CD4-positive, alpha-beta memory T cell (primary cell): ENCODE results near the gene SLC44A1. TPM values are rescaled to one million over a fixed set of nuclear protein-coding genes. Genes with fewer than 3 reads are reported as not detected.
"Not testable (repeated sequence)": the region's sequence is repeated elsewhere in the genome, so short reads cannot be mapped to it uniquely, and the experiment has no call there.

Source experiments
- CTCF ChIA-PET: fragments of 350-600 bp; sonication (Branson Sonifier 250); formaldehyde crosslinking; loops from one replicate; lab custom pipeline; 2021; ENCODE audit warnings: inconsistent platforms; ENCODE audit not compliant: partially characterized antibody; lab: Charles Lee
- POLR2A ChIA-PET: fragments of 350-600 bp; sonication (Branson Sonifier 250); formaldehyde crosslinking; loops from one replicate; lab custom pipeline; 2021; ENCODE audit not compliant: partially characterized antibody; lab: Charles Lee
- DNase-seq, 5 donors: peaks; one replicate each; pipeline versions ENCODE4 v3.0.0 to v3.0.0-alpha.2; 2020 to 2022; ENCODE audit warnings: mixed read lengths in 1 of 5
- H3K27ac ChIP-seq: one replicate; pipeline ENCODE4 v1.7.0; 2013; ENCODE audit warnings: low read depth, low read length
- H3K27me3 ChIP-seq: 2 replicates; pipeline ENCODE4 v1.7.0; 2013; ENCODE audit warnings: mild to moderate bottlenecking, low read length, moderate library complexity; ENCODE audit not compliant: insufficient read depth
- H3K36me3 ChIP-seq: 2 replicates; pipeline ENCODE4 v1.7.0; 2013; ENCODE audit warnings: mild to moderate bottlenecking, low read length, moderate library complexity; ENCODE audit not compliant: insufficient read depth
- H3K4me1 ChIP-seq: 2 replicates; pipeline ENCODE4 v1.7.0; 2013; ENCODE audit warnings: mild to moderate bottlenecking, low read length, moderate library complexity; ENCODE audit not compliant: insufficient read depth
- H3K4me3 ChIP-seq, 2 donors: one replicate each; pipeline ENCODE4 v1.7.0; 2013; ENCODE audit warnings: low read length in 2 of 2, mild to moderate bottlenecking in 1 of 2
- H3K9me3 ChIP-seq, 2 donors: one replicate each; pipeline ENCODE4 v1.7.0; 2013; ENCODE audit warnings: low read length in 2 of 2, control low read depth in 1 of 2; ENCODE audit not compliant: control insufficient read depth in 1 of 2
- H3K27ac Mint-ChIP-seq, 7 donors: one replicate each; pipeline ENCODE4 v1.8.0; 2020 to 2021; ENCODE audit warnings: mixed read lengths in 7 of 7, mild to moderate bottlenecking in 6 of 7, inconsistent platforms in 3 of 7, moderate library complexity in 3 of 7
- H3K27me3 Mint-ChIP-seq, 2 donors: one replicate each; pipeline ENCODE4 v1.8.0; 2020 to 2021; ENCODE audit warnings: mixed read lengths in 2 of 2
- H3K36me3 Mint-ChIP-seq, 2 donors: one replicate each; pipeline ENCODE4 v1.8.0; 2020 to 2021; ENCODE audit warnings: mixed read lengths in 2 of 2, inconsistent platforms in 1 of 2, mild to moderate bottlenecking in 1 of 2
- H3K4me1 Mint-ChIP-seq, 4 donors: one replicate each; pipeline ENCODE4 v1.8.0; 2020 to 2021; ENCODE audit warnings: mixed read lengths in 4 of 4, mild to moderate bottlenecking in 1 of 4
- H3K4me3 Mint-ChIP-seq, 8 donors: one replicate each; pipeline ENCODE4 v1.8.0; 2020 to 2021; ENCODE audit warnings: mixed read lengths in 8 of 8, mild to moderate bottlenecking in 7 of 8, moderate library complexity in 6 of 8, inconsistent platforms in 3 of 8
- H3K9me3 Mint-ChIP-seq, 8 donors: one replicate each; pipeline ENCODE4 v1.8.0; 2020 to 2021; ENCODE audit warnings: mixed read lengths in 8 of 8, mild to moderate bottlenecking in 5 of 8, inconsistent platforms in 3 of 8, moderate library complexity in 1 of 8
- intact Hi-C: fragments of 100-400 bp; cut with micrococcal nuclease; formaldehyde crosslinking; loops from one replicate; pipeline ENCODE4 v1.15.1; 2023
- polyA plus RNA-seq, 2 donors: library from polyadenylated mRNA; unstranded; fragments of 300-500 nt; fragmentation: Illumina TruSeq; gene quantifications; one replicate each; pipeline ENCODE4 v1.2.3, GENCODE V29; 2021
- total RNA-seq, 2 experiments: library from RNA; stranded (reverse); gene quantifications; one replicate each; pipeline ENCODE4 v1.2.3, GENCODE V29; 2021

SLC44A1 gene
- total and polyA plus RNA-seq, 4 experiments from 2014 or later = 13.7 to 33.3 (median 17.4) TPM

GRCh38 chr9:105248691-105249090, 4.2 kb downstream of the SLC44A1 start:
- intact Hi-C loops = loop anchor here (5.0 kb wide), 1 partner anchor 309 kb away; the partner anchor contains the start of gene FKTN
- no peak overlapping the region for H3K27ac Mint-ChIP-seq
- peaks cover 8 to 41% (median 21%) of the 10 kb centered on the region in 4 donors for H3K4me1 Mint-ChIP-seq
- H3K36me3 Mint-ChIP-seq = peaks cover 0 to 3% of the 10 kb centered on the region in 2 donors
- DNase-seq = no peak
- peaks cover 16% of the 10 kb centered on the region for H3K4me1 ChIP-seq
- H3K9me3 Mint-ChIP-seq = no peaks in the 10 kb centered on the region
- H3K27me3 ChIP-seq = no peaks in the 10 kb centered on the region
- no peak overlapping the region for H3K4me3 Mint-ChIP-seq
- H3K4me3 ChIP-seq = no peak overlapping the region
- ChIA-PET POLR2A (no interaction called here), CTCF (no interaction called here)
- H3K27me3 Mint-ChIP-seq = no peaks in the 10 kb centered on the region
- no peak overlapping the region for H3K27ac ChIP-seq
- H3K36me3 ChIP-seq = no peaks in the 10 kb centered on the region
- no peaks in the 10 kb centered on the region for H3K9me3 ChIP-seq

- Mint-ChIP-seq H3K27ac (no peak overlapping the region), H3K9me3 (no peaks in the 10 kb centered on the region), H3K4me3 (no peak overlapping the region), H3K36me3 (no peaks in the 10 kb centered on the region), H3K27me3 (no peaks in the 10 kb centered on the region), H3K4me1 (peaks cover 4 to 23% (median 11%) of the 10 kb centered on the region in 4 donors)
- Histone ChIP-seq H3K9me3 (no peaks in the 10 kb centered on the region), H3K4me3 (no peak overlapping the region), H3K27me3 (no peaks in the 10 kb centered on the region), H3K36me3 (no peaks in the 10 kb centered on the region), H3K4me1 (peaks cover 3% of the 10 kb centered on the region), H3K27ac (no peak overlapping the region)
- POLR2A ChIA-PET = no interaction called here
- CTCF ChIA-PET = no interaction called here
- DNase-seq = no peak
- intact Hi-C loops = no loop called here
These were observed 6.7 kb downstream of the SLC44A1 start for GRCh38 chr9:105251133-105251532.

GRCh38 chr9:105251733-105252404, 7.4 kb downstream of the SLC44A1 start:
- no peaks in the 10 kb centered on the region for H3K9me3 Mint-ChIP-seq
- no peaks in the 10 kb centered on the region for H3K36me3 Mint-ChIP-seq
- no peak overlapping the region for H3K27ac Mint-ChIP-seq
- no peaks in the 10 kb centered on the region for H3K36me3 ChIP-seq
- no peaks in the 10 kb centered on the region for H3K27me3 ChIP-seq
- intact Hi-C loops = no loop called here
- H3K9me3 ChIP-seq = no peaks in the 10 kb centered on the region
- CTCF ChIA-PET = no interaction called here
- H3K4me3 ChIP-seq = no peak overlapping the region
- POLR2A ChIA-PET = no interaction called here
- no peak overlapping the region for H3K4me3 Mint-ChIP-seq
- no peak overlapping the region for H3K27ac ChIP-seq
- H3K27me3 Mint-ChIP-seq = no peaks in the 10 kb centered on the region
- DNase-seq = no peak
- H3K4me1 ChIP-seq = no peaks in the 10 kb centered on the region
- H3K4me1 Mint-ChIP-seq = peaks cover 1 to 16% (median 9%) of the 10 kb centered on the region in 4 donors

GRCh38 chr9:105252405-105252756, 7.9 kb downstream of the SLC44A1 start:
- Histone ChIP-seq H3K4me1 (no peaks in the 10 kb centered on the region), H3K27me3 (no peaks in the 10 kb centered on the region), H3K36me3 (no peaks in the 10 kb centered on the region), H3K27ac (no peak overlapping the region), H3K4me3 (no peak overlapping the region), H3K9me3 (no peaks in the 10 kb centered on the region)
- ChIA-PET POLR2A (no interaction called here), CTCF (no interaction called here)
- H3K4me1 Mint-ChIP-seq = peaks cover 3 to 16% (median 10%) of the 10 kb centered on the region in 4 donors
- no peak overlapping the region for H3K27ac Mint-ChIP-seq
- H3K36me3 Mint-ChIP-seq = no peaks in the 10 kb centered on the region
- no peak overlapping the region for H3K4me3 Mint-ChIP-seq
- no peaks in the 10 kb centered on the region for H3K27me3 Mint-ChIP-seq
- no peak for DNase-seq
- intact Hi-C loops = no loop called here
- H3K9me3 Mint-ChIP-seq = no peaks in the 10 kb centered on the region

- H3K4me1 ChIP-seq = no peaks in the 10 kb centered on the region
- peaks cover 9 to 20% (median 15%) of the 10 kb centered on the region in 4 donors for H3K4me1 Mint-ChIP-seq
- no peaks in the 10 kb centered on the region for H3K36me3 Mint-ChIP-seq
- H3K27ac ChIP-seq = no peak overlapping the region
- no peak overlapping the region for H3K4me3 ChIP-seq
- ChIA-PET CTCF (interaction anchor here (1.0 kb wide), 1 partner anchor 10 kb away, joined by 3 read pairs; the partner anchor contains the start of gene SLC44A1), POLR2A (no interaction called here)
- H3K36me3 ChIP-seq = no peaks in the 10 kb centered on the region
- DNase-seq = no peak
- no peak overlapping the region for H3K4me3 Mint-ChIP-seq
- no peak overlapping the region for H3K27ac Mint-ChIP-seq
- intact Hi-C loops = no loop called here
- no peaks in the 10 kb centered on the region for H3K9me3 Mint-ChIP-seq
- H3K27me3 ChIP-seq = no peaks in the 10 kb centered on the region
- H3K27me3 Mint-ChIP-seq = no peaks in the 10 kb centered on the region
- H3K9me3 ChIP-seq = no peaks in the 10 kb centered on the region
These were observed 9.8 kb downstream of the SLC44A1 start for GRCh38 chr9:105254226-105254625.

GRCh38 chr9:105255421-105255820, 11.0 kb downstream of the SLC44A1 start:
- Mint-ChIP-seq H3K9me3 (no peaks in the 10 kb centered on the region), H3K36me3 (no peaks in the 10 kb centered on the region), H3K4me3 (no peak overlapping the region), H3K27me3 (no peaks in the 10 kb centered on the region), H3K27ac (no peak overlapping the region), H3K4me1 (peaks cover 14 to 27% (median 18%) of the 10 kb centered on the region in 4 donors)
- POLR2A ChIA-PET = interaction anchor here (2.2 kb wide), 1 partner anchor 11 kb away, joined by 9 read pairs; the partner anchor contains the start of gene SLC44A1
- H3K4me1 ChIP-seq = no peaks in the 10 kb centered on the region
- intact Hi-C loops = no loop called here
- H3K9me3 ChIP-seq = no peaks in the 10 kb centered on the region
- no peaks in the 10 kb centered on the region for H3K36me3 ChIP-seq
- no peaks in the 10 kb centered on the region for H3K27me3 ChIP-seq
- no peak overlapping the region for H3K4me3 ChIP-seq
- no peak for DNase-seq
- no peak overlapping the region for H3K27ac ChIP-seq
- CTCF ChIA-PET = interaction anchor here (1.0 kb wide), 1 partner anchor 11 kb away, joined by 3 read pairs; the partner anchor contains the start of gene SLC44A1

- intact Hi-C loops, H3K27me3 ChIP-seq, DNase-seq, H3K36me3 ChIP-seq, H3K27me3 Mint-ChIP-seq, H3K4me1 ChIP-seq, H3K9me3 ChIP-seq, CTCF ChIA-PET, H3K27ac ChIP-seq, H3K27ac Mint-ChIP-seq, H3K4me3 ChIP-seq, H3K9me3 Mint-ChIP-seq, H3K36me3 Mint-ChIP-seq, H3K4me3 Mint-ChIP-seq: not testable (repeated sequence)
- POLR2A ChIA-PET = interaction anchor here (2.2 kb wide), 1 partner anchor 12 kb away, joined by 9 read pairs; the partner anchor contains the start of gene SLC44A1
- H3K4me1 Mint-ChIP-seq = peaks cover 14 to 26% (median 18%) of the 10 kb centered on the region in 4 donors
These were observed 12.1 kb downstream of the SLC44A1 start for GRCh38 chr9:105256569-105256968.
